ENCODE results near the gene NXF1. TPM values are rescaled to one million over a fixed set of nuclear protein-coding genes. Genes with fewer than 3 reads are reported as not detected.
A peak's percentile ranks its signal among the peaks of the same experiment; 100 is the strongest.

NXF1 gene
- total RNA-seq, 3 donors from 2014 or later = 74.9 to 89.3 (median 76.4) TPM

DNA sequence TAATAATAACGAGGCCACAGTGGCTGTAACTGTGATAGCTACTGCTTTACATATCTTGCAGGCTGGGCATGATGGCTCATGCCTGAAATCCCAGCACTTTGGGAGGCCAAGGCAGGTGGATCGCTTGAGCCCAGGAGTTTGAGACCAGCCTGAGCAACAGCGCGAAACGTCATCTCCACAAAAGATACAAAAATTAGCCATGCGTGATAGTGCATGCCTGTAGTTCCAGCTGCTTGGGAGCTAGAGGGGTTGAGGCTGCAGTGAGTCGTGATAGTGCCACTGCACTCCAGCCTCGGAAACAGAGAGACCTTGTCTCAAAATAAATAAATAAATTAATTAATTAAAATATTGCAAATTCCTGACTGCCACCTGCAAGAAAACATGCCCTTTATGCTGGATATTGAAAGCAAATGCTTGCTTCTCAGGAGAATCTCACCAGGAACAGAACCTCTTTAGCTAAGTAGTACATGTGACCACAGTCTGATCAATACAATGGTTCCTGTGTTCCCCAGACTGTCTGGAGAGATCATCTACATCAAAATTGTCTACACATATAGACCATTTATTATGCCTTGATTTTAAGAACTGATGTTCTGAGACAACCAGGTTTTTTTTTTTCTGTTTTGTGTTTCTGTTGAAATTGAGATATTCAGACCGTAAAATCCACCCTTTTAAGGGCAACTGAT is 57.6 kb downstream of the NXF1 start:
- Histone ChIP-seq H3K4me1 (no peaks in the 10 kb centered on the region), H3K27me3 (no peaks in the 10 kb centered on the region), H3K36me3 (no peaks in the 10 kb centered on the region), H3K27ac (peak overlapping the region in 1 of 2 donors; percentile 10), H3K4me3 (no peak overlapping the region), H3K9me3 (no peaks in the 10 kb centered on the region)
- intact Hi-C loops (cut with DNase I; ENCODE audit: low total_unique reads) = no loop called here
- no peak for TF ChIP-seq POLR2A (IDR thresholded peaks at IDR 0.05)
- TF ChIP-seq, protein P1, sequence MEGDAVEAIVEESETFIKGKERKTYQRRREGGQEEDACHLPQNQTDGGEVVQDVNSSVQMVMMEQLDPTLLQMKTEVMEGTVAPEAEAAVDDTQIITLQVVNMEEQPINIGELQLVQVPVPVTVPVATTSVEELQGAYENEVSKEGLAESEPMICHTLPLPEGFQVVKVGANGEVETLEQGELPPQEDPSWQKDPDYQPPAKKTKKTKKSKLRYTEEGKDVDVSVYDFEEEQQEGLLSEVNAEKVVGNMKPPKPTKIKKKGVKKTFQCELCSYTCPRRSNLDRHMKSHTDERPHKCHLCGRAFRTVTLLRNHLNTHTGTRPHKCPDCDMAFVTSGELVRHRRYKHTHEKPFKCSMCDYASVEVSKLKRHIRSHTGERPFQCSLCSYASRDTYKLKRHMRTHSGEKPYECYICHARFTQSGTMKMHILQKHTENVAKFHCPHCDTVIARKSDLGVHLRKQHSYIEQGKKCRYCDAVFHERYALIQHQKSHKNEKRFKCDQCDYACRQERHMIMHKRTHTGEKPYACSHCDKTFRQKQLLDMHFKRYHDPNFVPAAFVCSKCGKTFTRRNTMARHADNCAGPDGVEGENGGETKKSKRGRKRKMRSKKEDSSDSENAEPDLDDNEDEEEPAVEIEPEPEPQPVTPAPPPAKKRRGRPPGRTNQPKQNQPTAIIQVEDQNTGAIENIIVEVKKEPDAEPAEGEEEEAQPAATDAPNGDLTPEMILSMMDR (IDR thresholded peaks at IDR 0.05) = no peak
- no peak for TF ChIP-seq POLR2AphosphoS5 (IDR thresholded peaks at IDR 0.05)
- DNase-seq (ENCODE audit: low spot score in 2 of 2) = no peak

Other genes starting within 250 kb of the NXF1 start
- 1,000 to 10,000 TPM; 1,312 to 1,961 (median 1,794) TPM for gene EEF1G, start 231.5 kb downstream of the NXF1 start, total RNA-seq
- 10 to 100 TPM in 2 of 3 donors, 1 to 10 TPM in 1; 7.7 to 12.1 (median 10.7) TPM for gene TUT1, start 213.9 kb downstream of the NXF1 start, total RNA-seq
- 10 to 100 TPM; 61.3 to 92.8 (median 85.5) TPM for gene MTA2, start 203.6 kb downstream of the NXF1 start, total RNA-seq
- 10 to 100 TPM; 34.7 to 58.7 (median 35.7) TPM for gene EML3, start 192.7 kb downstream of the NXF1 start, total RNA-seq
- gene ROM1, start 192.2 kb downstream of the NXF1 start, total RNA-seq = 10 to 100 TPM in 2 of 3 donors, 1 to 10 TPM in 1; 8.5 to 11.5 (median 11.0) TPM
- gene B3GAT3, start 183.5 kb downstream of the NXF1 start, total RNA-seq = 10 to 100 TPM; 19.0 to 38.0 (median 29.6) TPM
- 100 to 1,000 TPM; 114 to 116 (median 116) TPM for gene GANAB, start 158.8 kb downstream of the NXF1 start, total RNA-seq
- 10 to 100 TPM; 14.6 to 19.0 (median 18.4) TPM for gene INTS5, start 152.1 kb downstream of the NXF1 start, total RNA-seq
- gene C11orf98, start 140.2 kb downstream of the NXF1 start, total RNA-seq = 10 to 100 TPM; 22.9 to 42.9 (median 25.2) TPM
- 10 to 100 TPM in 1 of 3 donors, 1 to 10 TPM in 2; 5.4 to 16.1 (median 5.8) TPM for gene CSKMT, start 140.1 kb downstream of the NXF1 start, total RNA-seq
- gene UQCC3, start 133.8 kb downstream of the NXF1 start, total RNA-seq = 1 to 10 TPM; 7.4 to 9.8 (median 8.3) TPM
- 1 to 10 TPM; 4.3 to 6.0 (median 5.6) TPM for gene LBHD1, start 133.2 kb downstream of the NXF1 start, total RNA-seq
- gene UBXN1, start 126.4 kb downstream of the NXF1 start, total RNA-seq = 100 to 1,000 TPM; 204 to 248 (median 239) TPM
- 10 to 100 TPM in 2 of 3 donors, 1 to 10 TPM in 1; 9.8 to 15.1 (median 13.6) TPM for gene LRRN4CL, start 115.9 kb downstream of the NXF1 start, total RNA-seq
- 10 to 100 TPM; 40.2 to 58.4 (median 54.1) TPM for gene BSCL2, start 98.0 kb downstream of the NXF1 start, total RNA-seq
- not detected for gene GNG3, start 97.8 kb downstream of the NXF1 start, total RNA-seq
- 10 to 100 TPM; 22.3 to 24.5 (median 23.6) TPM for gene HNRNPUL2, start 78.0 kb downstream of the NXF1 start, total RNA-seq
- gene TTC9C, start 77.0 kb downstream of the NXF1 start, total RNA-seq = 10 to 100 TPM; 19.2 to 26.2 (median 25.8) TPM
- gene ZBTB3, start 51.3 kb downstream of the NXF1 start, total RNA-seq = 1 to 10 TPM; 5.9 to 9.7 (median 9.0) TPM
- gene POLR2G, start 43.9 kb downstream of the NXF1 start, total RNA-seq = 10 to 100 TPM; 54.2 to 80.6 (median 65.5) TPM
- gene TAF6L, start 34.0 kb downstream of the NXF1 start, total RNA-seq = 10 to 100 TPM; 14.1 to 20.8 (median 20.5) TPM
- gene TMEM179B, start 18.0 kb downstream of the NXF1 start, total RNA-seq = 10 to 100 TPM; 61.4 to 66.9 (median 64.9) TPM
- 10 to 100 TPM; 26.9 to 34.1 (median 29.8) TPM for gene TMEM223, start 13.4 kb downstream of the NXF1 start, total RNA-seq
- 10 to 100 TPM; 30.8 to 42.3 (median 34.2) TPM for gene STX5, start 26.6 kb upstream of the NXF1 start, total RNA-seq
- 1 to 10 TPM in 1 of 3 donors, not detected in 2; 1.6 TPM for gene TEX54, start 27.4 kb upstream of the NXF1 start, total RNA-seq
- gene WDR74, start 34.1 kb upstream of the NXF1 start, total RNA-seq = 10 to 100 TPM; 46.6 to 62.6 (median 48.7) TPM
- 100 to 1,000 TPM; 147 to 214 (median 171) TPM for gene SLC3A2, start 75.5 kb upstream of the NXF1 start, total RNA-seq
- gene CHRM1, start 115.9 kb upstream of the NXF1 start, total RNA-seq = 1 to 10 TPM in 1 of 3 donors, under 1 TPM in 1, not detected in 1; 0.88 to 1.3 TPM
- gene SLC22A6, start 179.5 kb upstream of the NXF1 start, total RNA-seq = not detected
- not detected for gene SLC22A8, start 210.4 kb upstream of the NXF1 start, total RNA-seq

Measured in breast epithelium (tissue), 4 donors.